Left lung (tissue), 10 donors: Measurements from ENCODE around the gene MDM4. TPM values are rescaled to one million over a fixed set of nuclear protein-coding genes. Genes with fewer than 3 reads are reported as not detected.
"Not testable (repeated sequence)": the region's sequence is repeated elsewhere in the genome, so short reads cannot be mapped to it uniquely, and the experiment has no call there.

ENCODE experiments used
- ATAC-seq: fragments of 200-7000 bp; cut with Tn5 transposase; one replicate; pipeline ENCODE4 v1.9.1; 2020; ENCODE audit warnings: moderate library complexity
- DNase-seq, 4 donors: peaks; one replicate each; pipeline ENCODE4 v3.0.0-alpha.2; 2013 to 2020
- H3K27ac ChIP-seq, 2 donors: fragments of 200-600 bp; sonication (generic) in 1 of 2; one replicate each; pipeline versions ENCODE4 v1.5.0 to v1.8.0; 2020 to 2021
- H3K27me3 ChIP-seq, 2 donors: fragments of 200-600 bp; sonication (generic) in 1 of 2; one replicate each; pipeline versions ENCODE4 v1.5.0 to v1.8.0; 2020 to 2021
- H3K36me3 ChIP-seq, 2 donors: fragments of 200-600 bp; sonication (generic) in 1 of 2; one replicate each; pipeline versions ENCODE4 v1.5.0 to v1.8.0; 2020 to 2021
- H3K4me1 ChIP-seq, 2 donors: fragments of 200-600 bp; one replicate each; pipeline ENCODE4 v1.8.0; 2021
- H3K4me3 ChIP-seq, 2 donors: fragments of 200-600 bp; sonication (generic) in 1 of 2; one replicate each; pipeline versions ENCODE4 v1.5.0 to v1.8.0; 2020 to 2021; ENCODE audit warnings: mild to moderate bottlenecking in 1 of 2
- H3K9me3 ChIP-seq, 2 donors: fragments of 200-600 bp; sonication (generic) in 1 of 2; one replicate each; pipeline versions ENCODE4 v1.5.0 to v1.8.0; 2020 to 2021
- intact Hi-C, 2 donors: fragments of 100-400 bp; cut with DNase I; formaldehyde crosslinking; loops; one replicate each; pipeline versions ENCODE4 v1.11.2 to v1.14.2; 2022
- polyA plus RNA-seq, 6 donors: library from polyadenylated mRNA; unstranded; fragments of 120-200 nt; gene quantifications; one replicate each; pipeline ENCODE4 v1.2.1, GENCODE V29; 2013; ENCODE audit not compliant: insufficient read length in 6 of 6
- total RNA-seq, 2 donors: library from RNA; stranded (reverse); fragmentation: NEBNext Ultra II Directional; extraction: Animal tissue kit (Norgen Biotek cat#: 25700); gene quantifications; one replicate each; pipeline ENCODE4 v1.2.1, GENCODE V29; 2021
- TF ChIP-seq, protein P1 (sequence below), 2 donors: fragments of 200-600 bp; sonication (generic) in 1 of 2; IDR thresholded peaks; one replicate each; pipeline versions ENCODE4 v1.5.0 to v1.8.0; 2021; ENCODE audit warnings: antibody characterized with exemption in 2 of 2
- donor health status: DM: no; HTN: yes; CAD: no.
- donor health status: DM: no; HTN: no; CAD: no.

Gene MDM4
- total and polyA plus RNA-seq, 8 donors = 46.7 to 93.0 (median 77.9) TPM

DNA sequence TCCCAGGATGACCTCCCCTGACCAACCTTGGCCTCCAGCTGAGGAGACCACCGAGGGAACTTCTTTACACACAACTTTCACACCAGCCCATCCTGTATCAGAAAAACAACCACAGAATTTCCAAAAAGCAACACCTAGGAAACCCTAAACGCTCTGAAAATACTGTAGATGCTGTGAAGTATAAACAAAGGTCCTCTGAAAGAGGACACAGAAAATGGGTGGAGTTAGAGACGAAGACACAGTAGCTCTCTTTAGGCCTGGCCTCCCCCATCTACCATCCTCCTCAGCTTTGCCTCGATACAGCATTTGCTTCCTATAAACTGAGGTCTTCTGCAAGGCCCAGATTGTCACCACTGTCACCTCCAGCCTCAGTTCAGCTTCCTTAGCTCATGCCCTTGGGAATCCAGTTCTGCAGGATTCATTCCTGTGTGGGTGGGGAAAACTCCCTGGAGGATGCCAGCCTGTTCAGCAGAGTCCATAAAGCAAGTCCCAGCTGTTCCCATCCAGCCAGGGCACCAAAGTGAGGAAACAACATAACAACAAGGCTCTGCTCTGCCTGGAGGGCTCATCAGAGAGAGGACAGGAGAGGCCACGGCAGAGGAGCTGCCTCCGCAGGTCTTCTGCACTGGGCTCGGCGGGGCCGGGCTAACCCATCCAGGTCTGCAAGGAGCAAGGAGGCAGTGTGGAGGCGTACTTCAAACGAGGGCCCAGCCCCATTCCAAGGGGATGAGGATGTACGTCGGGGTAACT lies 36.6 kb upstream of the MDM4 start:
- Histone ChIP-seq H3K9me3 (no peaks in the 10 kb centered on the region), H3K27ac (no peak overlapping the region), H3K4me3 (no peak overlapping the region), H3K27me3 (no peaks in the 10 kb centered on the region), H3K36me3 (no peaks in the 10 kb centered on the region), H3K4me1 (peaks cover 15 to 64% of the 10 kb centered on the region in 2 donors)
- TF ChIP-seq, protein P1, sequence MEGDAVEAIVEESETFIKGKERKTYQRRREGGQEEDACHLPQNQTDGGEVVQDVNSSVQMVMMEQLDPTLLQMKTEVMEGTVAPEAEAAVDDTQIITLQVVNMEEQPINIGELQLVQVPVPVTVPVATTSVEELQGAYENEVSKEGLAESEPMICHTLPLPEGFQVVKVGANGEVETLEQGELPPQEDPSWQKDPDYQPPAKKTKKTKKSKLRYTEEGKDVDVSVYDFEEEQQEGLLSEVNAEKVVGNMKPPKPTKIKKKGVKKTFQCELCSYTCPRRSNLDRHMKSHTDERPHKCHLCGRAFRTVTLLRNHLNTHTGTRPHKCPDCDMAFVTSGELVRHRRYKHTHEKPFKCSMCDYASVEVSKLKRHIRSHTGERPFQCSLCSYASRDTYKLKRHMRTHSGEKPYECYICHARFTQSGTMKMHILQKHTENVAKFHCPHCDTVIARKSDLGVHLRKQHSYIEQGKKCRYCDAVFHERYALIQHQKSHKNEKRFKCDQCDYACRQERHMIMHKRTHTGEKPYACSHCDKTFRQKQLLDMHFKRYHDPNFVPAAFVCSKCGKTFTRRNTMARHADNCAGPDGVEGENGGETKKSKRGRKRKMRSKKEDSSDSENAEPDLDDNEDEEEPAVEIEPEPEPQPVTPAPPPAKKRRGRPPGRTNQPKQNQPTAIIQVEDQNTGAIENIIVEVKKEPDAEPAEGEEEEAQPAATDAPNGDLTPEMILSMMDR (IDR thresholded peaks at IDR 0.05) = no peak
- DNase-seq (no peak), ATAC-seq (peak; percentile 71)
- intact Hi-C loops = no loop called here

DNA sequence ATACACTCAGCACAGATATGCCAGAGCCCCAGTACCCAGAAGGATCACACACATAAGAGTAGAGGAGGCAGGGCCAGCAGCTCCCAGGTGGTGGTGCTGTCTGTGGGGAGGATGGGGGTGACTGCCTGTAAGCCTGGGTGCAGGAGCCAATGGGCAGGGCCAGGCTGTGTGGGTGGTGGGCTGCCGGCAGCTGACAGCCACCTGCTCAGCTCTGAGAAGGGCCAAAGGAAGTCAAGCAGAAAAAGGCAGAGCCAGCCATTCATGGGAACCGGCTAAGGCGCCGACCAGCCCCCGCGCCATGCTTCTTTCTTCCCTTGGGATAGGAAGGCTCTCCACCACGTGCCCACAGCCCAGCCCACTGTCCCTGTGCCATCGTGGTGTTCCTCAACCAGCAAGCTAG lies 35.7 kb upstream of the MDM4 start:
- TF ChIP-seq, protein P1 (IDR thresholded peaks at IDR 0.05) = no peak
- Histone ChIP-seq H3K4me3 (no peak overlapping the region), H3K9me3 (no peaks in the 10 kb centered on the region), H3K36me3 (no peaks in the 10 kb centered on the region), H3K4me1 (peaks cover 15 to 64% of the 10 kb centered on the region in 2 donors), H3K27me3 (no peaks in the 10 kb centered on the region), H3K27ac (no peak overlapping the region)
- DNase-seq (peak in 1 of 4 donors; percentile 55), ATAC-seq (no peak)
- intact Hi-C loops = no loop called here

DNA sequence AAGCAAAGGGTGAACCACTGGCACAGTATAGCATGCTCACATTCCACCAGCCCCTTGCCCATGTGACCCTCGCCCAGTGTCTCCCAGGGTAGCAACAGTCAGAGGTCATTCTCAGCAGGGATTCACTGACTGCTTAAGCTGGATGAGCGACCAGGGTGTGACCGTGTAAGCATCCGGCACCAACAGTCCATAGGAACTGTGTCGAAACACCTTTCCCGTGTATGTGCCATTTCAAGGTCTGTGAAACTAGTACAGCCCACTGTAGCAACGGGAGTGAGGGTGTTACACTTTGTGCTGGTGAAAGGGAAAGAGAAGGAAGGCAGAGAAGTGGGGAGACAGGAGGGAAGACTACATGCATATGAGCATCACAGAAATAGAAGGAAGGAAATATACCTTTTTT lies 32.4 kb upstream of the MDM4 start:
- DNase-seq = no peak

DNA sequence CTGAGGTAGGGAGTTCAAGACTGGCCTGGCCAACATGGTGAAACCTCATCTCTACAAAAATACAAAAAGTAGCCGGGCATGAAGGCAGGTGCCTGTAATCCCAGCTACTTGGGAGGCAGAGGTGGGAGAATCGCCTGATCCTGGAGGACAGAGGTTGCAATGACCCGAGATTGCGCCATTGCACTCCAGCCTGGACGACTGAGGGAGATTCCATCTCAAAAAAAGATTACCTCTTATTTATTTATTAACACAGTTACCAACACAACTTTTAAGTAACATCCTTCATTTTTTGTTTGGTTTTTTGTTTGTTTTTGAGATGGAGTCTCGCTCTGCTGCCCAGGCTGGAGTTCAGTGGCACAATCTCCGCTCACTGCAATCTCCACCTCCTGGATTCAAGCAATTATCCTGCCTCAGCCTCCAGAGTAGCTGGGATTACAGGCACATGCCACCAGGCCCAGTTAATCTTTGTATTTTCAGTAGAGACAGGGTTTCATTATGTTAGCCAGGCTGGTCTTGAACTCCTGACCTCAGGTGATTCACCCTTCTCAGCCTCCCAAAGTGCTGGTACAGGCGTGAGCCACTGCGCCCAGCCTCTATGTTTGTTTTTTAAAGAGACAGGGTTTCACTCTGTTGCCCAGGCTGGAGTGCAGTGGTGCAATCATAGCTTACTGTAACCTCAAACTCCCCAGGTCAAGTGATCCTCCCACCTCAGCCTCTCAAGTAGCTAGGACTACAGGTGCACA lies 29.5 kb upstream of the MDM4 start:
- H3K4me1 ChIP-seq = peaks cover 2 to 12% of the 10 kb centered on the region in 2 donors
- intact Hi-C loops, H3K27me3 ChIP-seq, DNase-seq, H3K4me3 ChIP-seq, H3K36me3 ChIP-seq, H3K9me3 ChIP-seq, ATAC-seq, H3K27ac ChIP-seq: not testable (repeated sequence)

More for the DNA sequence above, 32.4 kb upstream of the MDM4 start:
- Histone ChIP-seq H3K9me3 (no peaks in the 10 kb centered on the region), H3K4me1 (peaks cover 4 to 33% of the 10 kb centered on the region in 2 donors), H3K36me3 (no peaks in the 10 kb centered on the region), H3K4me3 (no peak overlapping the region), H3K27me3 (no peaks in the 10 kb centered on the region), H3K27ac (no peak overlapping the region)
- TF ChIP-seq, protein P1 (IDR thresholded peaks at IDR 0.05) = no peak
- intact Hi-C loops = no loop called here
- no peak for ATAC-seq

DNA sequence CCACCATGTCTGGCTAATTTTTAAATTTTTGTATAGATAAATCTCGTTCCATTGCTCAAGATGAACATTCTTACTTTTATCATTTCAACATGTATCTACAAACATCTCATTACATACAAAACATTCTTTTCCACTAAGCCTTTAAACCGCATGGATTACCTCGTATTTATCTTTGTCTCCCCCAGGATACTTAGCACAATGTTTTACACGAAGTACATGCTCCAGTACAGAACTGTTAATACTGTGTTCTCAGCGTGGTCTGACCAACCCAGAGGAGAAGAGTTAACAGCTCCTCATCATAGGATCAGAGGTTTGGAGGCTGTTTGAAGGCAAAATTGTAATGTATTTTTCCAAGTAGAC lies 29.0 kb upstream of the MDM4 start:
- no peak for ATAC-seq
- H3K27me3 ChIP-seq = no peaks in the 10 kb centered on the region
- DNase-seq = no peak
- H3K27ac ChIP-seq = no peak overlapping the region
- intact Hi-C loops = no loop called here
- no peak overlapping the region for H3K4me3 ChIP-seq
- TF ChIP-seq, protein P1 (IDR thresholded peaks at IDR 0.05) = no peak
- H3K36me3 ChIP-seq = no peaks in the 10 kb centered on the region
- H3K9me3 ChIP-seq = no peaks in the 10 kb centered on the region
- H3K4me1 ChIP-seq = peaks cover under 1 to 15% of the 10 kb centered on the region in 2 donors
